Progenitor cell of endocrine pancreas (in vitro differentiated cells): Measurements from ENCODE around the gene PRKAR1B. TPM values are rescaled to one million over a fixed set of nuclear protein-coding genes. Genes with fewer than 3 reads are reported as not detected.

ENCODE experiments used
- DNase-seq: peaks from one replicate; pipeline ENCODE4 v3.0.0; 2021; ENCODE audit warnings: low spot score; ENCODE audit not compliant: unreplicated experiment
- H3K27ac Mint-ChIP-seq: 2 replicates; pipeline ENCODE4 v1.8.0; 2021; ENCODE audit warnings: mild to moderate bottlenecking, moderate library complexity, mixed read lengths
- H3K27me3 Mint-ChIP-seq: 2 replicates; pipeline ENCODE4 v1.8.0; 2021; ENCODE audit warnings: mixed read lengths
- H3K36me3 Mint-ChIP-seq: 2 replicates; pipeline ENCODE4 v1.8.0; 2022; ENCODE audit warnings: mixed read lengths; ENCODE audit not compliant: insufficient read depth
- H3K4me1 Mint-ChIP-seq: 2 replicates; pipeline ENCODE4 v1.8.0; 2021; ENCODE audit warnings: low read depth, mixed read lengths
- H3K4me3 Mint-ChIP-seq: 2 replicates; pipeline ENCODE4 v1.8.0; 2021; ENCODE audit warnings: low read depth, mild to moderate bottlenecking, moderate library complexity, mixed read lengths
- H3K9me3 Mint-ChIP-seq: 2 replicates; pipeline ENCODE4 v1.8.0; 2021; ENCODE audit warnings: low read depth, mixed read lengths
- total RNA-seq: library from RNA; stranded (reverse); gene quantifications from 2 replicates; pipeline ENCODE4 v1.2.1, GENCODE V29; 2021
- TF ChIP-seq, protein P1 (sequence below): fragments of 200-600 bp; sonication (generic); IDR thresholded peaks from one replicate; pipeline ENCODE4 v1.5.0; 2021; ENCODE audit warnings: antibody characterized with exemption, mild to moderate bottlenecking; ENCODE audit not compliant: unreplicated experiment

Gene PRKAR1B
- total RNA-seq, 1 donor from 2014 or later = 54.2 TPM

DNA sequence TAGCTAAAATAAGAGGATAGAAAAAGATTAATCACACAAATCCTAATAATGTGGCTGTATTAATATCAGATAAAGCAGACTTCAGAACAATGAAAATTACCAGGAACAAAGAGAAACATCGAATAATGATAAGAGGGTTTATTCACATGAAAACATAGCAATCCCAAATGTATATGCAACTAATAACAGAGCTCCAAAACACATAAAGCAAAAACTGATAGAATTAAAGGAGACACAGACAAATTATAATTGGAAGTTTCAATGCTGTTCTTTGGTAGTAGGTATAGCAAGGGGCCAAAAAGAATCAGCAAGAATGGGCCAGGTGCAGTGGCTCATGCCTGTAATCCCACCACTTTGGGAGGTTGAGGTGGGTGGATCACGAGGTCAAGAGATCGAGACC is 24.0 kb downstream of the PRKAR1B start:
- TF ChIP-seq, protein P1, sequence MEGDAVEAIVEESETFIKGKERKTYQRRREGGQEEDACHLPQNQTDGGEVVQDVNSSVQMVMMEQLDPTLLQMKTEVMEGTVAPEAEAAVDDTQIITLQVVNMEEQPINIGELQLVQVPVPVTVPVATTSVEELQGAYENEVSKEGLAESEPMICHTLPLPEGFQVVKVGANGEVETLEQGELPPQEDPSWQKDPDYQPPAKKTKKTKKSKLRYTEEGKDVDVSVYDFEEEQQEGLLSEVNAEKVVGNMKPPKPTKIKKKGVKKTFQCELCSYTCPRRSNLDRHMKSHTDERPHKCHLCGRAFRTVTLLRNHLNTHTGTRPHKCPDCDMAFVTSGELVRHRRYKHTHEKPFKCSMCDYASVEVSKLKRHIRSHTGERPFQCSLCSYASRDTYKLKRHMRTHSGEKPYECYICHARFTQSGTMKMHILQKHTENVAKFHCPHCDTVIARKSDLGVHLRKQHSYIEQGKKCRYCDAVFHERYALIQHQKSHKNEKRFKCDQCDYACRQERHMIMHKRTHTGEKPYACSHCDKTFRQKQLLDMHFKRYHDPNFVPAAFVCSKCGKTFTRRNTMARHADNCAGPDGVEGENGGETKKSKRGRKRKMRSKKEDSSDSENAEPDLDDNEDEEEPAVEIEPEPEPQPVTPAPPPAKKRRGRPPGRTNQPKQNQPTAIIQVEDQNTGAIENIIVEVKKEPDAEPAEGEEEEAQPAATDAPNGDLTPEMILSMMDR = no peak
- DNase-seq = no peak
- peaks cover 5% of the 10 kb centered on the region for H3K4me1 Mint-ChIP-seq
- no peak overlapping the region for H3K4me3 Mint-ChIP-seq
- no peaks in the 10 kb centered on the region for H3K27me3 Mint-ChIP-seq
- H3K27ac Mint-ChIP-seq = no peak overlapping the region
- peaks cover 11% of the 10 kb centered on the region for H3K9me3 Mint-ChIP-seq
- peaks cover 25% of the 10 kb centered on the region for H3K36me3 Mint-ChIP-seq

GRCh38 chr7:701086-701671 is 25.9 kb downstream of the PRKAR1B start:
- H3K36me3 Mint-ChIP-seq = peaks cover 20% of the 10 kb centered on the region
- H3K9me3 Mint-ChIP-seq = peaks cover 11% of the 10 kb centered on the region
- no peak overlapping the region for H3K4me3 Mint-ChIP-seq
- DNase-seq = no peak
- H3K4me1 Mint-ChIP-seq = no peaks in the 10 kb centered on the region
- no peak overlapping the region for H3K27ac Mint-ChIP-seq
- TF ChIP-seq, protein P1 = no peak
- H3K27me3 Mint-ChIP-seq = no peaks in the 10 kb centered on the region

DNA sequence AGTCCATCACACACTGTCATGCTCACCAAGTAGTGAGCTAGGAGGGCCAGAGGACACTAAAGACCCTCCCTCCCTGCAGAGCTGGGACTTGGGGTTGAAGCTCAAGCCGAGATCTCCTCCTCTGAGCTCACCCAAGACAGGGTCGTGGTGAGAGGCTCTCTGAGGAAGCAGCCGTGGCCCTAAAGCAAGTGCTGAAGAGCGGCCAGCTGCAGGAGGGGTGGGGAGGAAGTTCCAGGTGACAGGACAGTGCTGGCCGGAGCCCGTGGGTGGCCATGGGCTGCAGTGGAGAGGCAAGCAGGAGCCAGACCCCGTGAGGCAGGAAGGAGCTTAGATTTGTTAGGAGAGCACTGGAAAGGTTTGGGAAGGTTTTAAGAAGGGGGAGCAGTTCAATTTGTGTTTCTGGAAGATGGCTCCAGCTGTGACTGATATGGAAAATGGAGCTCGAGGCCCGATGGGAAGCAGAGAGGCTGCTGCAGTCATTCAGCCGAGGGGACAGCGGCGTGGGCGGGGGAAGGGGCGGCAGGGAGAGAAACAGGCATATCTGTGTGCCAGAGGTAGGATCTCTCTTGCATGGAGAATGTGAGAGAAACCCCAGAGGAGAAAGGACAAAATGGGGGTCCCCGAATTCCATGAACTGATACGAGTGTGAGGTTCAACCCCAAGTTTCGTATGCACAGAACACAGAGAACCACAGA is 27.5 kb downstream of the PRKAR1B start:
- H3K36me3 Mint-ChIP-seq = peaks cover 19% of the 10 kb centered on the region
- TF ChIP-seq, protein P1 = no peak
- no peak overlapping the region for H3K4me3 Mint-ChIP-seq
- H3K9me3 Mint-ChIP-seq = peaks cover 11% of the 10 kb centered on the region
- no peak for DNase-seq
- H3K4me1 Mint-ChIP-seq = no peaks in the 10 kb centered on the region
- H3K27ac Mint-ChIP-seq = no peak overlapping the region
- H3K27me3 Mint-ChIP-seq = no peaks in the 10 kb centered on the region

- H3K36me3 Mint-ChIP-seq = peaks cover 17% of the 10 kb centered on the region
- peaks cover 7% of the 10 kb centered on the region for H3K9me3 Mint-ChIP-seq
- no peaks in the 10 kb centered on the region for H3K27me3 Mint-ChIP-seq
- no peak for DNase-seq
- TF ChIP-seq, protein P1 = no peak
- no peak overlapping the region for H3K4me3 Mint-ChIP-seq
- H3K4me1 Mint-ChIP-seq = no peaks in the 10 kb centered on the region
- H3K27ac Mint-ChIP-seq = no peak overlapping the region
Observed at GRCh38 chr7:698515-699475, 28.3 kb downstream of the PRKAR1B start.

DNA sequence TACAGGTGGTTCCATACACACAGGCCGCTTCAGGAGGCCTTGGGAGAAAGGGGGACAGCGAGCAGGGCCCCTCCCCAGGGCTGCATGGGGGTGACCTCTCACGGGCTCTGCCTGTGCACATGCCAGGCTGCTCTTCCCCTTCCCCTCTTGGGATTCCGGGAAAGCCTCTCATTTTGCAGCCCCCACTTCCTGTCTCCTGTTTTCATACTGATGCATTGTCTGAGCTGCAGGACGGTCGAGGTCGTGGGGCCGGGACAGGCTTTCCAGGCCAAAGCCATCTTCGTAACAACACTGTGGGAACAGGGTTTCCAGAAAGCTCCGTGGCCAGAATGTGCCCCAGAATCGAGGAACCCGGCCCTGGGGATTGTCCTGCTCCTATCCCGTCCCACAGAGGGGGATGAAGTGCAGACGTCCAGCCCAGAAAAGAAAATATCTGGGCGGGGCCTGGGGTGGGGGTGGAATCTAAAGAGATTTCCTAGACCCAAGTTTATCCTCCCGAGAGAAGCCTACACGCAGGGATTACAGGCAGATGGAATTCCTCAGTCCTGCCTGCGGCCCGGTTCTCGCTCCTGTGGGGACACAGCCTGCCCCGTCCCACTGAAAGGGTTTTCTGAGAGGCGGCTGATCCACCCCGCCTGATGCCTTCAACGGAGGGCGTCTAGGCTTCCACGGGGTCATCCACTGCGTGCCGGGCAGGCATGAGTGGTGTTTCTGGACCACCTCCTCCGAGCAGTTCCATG is 30.1 kb downstream of the PRKAR1B start:
- Mint-ChIP-seq H3K36me3 (peaks cover 23% of the 10 kb centered on the region), H3K4me1 (no peaks in the 10 kb centered on the region), H3K9me3 (no peaks in the 10 kb centered on the region), H3K27ac (no peak overlapping the region), H3K4me3 (no peak overlapping the region), H3K27me3 (no peaks in the 10 kb centered on the region)
- no peak for DNase-seq
- TF ChIP-seq, protein P1 = no peak
